GM12878 (cell line): ENCODE results near the gene DTX1. TPM values are rescaled to one million over a fixed set of nuclear protein-coding genes. Genes with fewer than 3 reads are reported as not detected.

Experiments
- ATAC-seq: fragments of 200-7000 bp; cut with Tn5 transposase; 3 replicates; pipeline ENCODE4 v1.9.1; 2020; ENCODE audit warnings: mild to moderate bottlenecking, moderate library complexity
- BruUV-seq: library from RNA; stranded (reverse); fragments of 400-500 nt; replicated peaks from 2 replicates; lab custom pipeline; 2021; lab: Mats Ljungman, UMichigan
- CTCF ChIA-PET: fragments of 300-600 bp; sonication (Branson Sonifier 250); formaldehyde crosslinking; extraction: SDS; loops from one replicate; lab custom pipeline; 2021; ENCODE audit warnings: inconsistent platforms; lab: Yijun Ruan, JAX
- POLR2A ChIA-PET: fragments of 350-600 bp; formaldehyde crosslinking; extraction: SDS; loops from one replicate; lab custom pipeline; 2021; ENCODE audit warnings: inconsistent platforms; lab: Charles Lee
- RAD21 ChIA-PET: fragments of 300-600 bp; sonication (Branson Sonifier 250); formaldehyde crosslinking; loops from one replicate; lab custom pipeline; 2023; ENCODE audit warnings: antibody characterized with exemption; ENCODE audit not compliant: unreplicated experiment; lab: Charles Lee
- SMC1A ChIA-PET: fragments of 300-600 bp; sonication (Branson Sonifier 250); formaldehyde crosslinking; loops from one replicate; lab custom pipeline; 2023; ENCODE audit not compliant: unreplicated experiment, uncharacterized antibody; lab: Charles Lee
- DNase-seq: peaks from one replicate; pipeline ENCODE4 v3.0.0-alpha.2; 2011; ENCODE audit warnings: low read depth, low spot score
- FAIRE-seq: peaks from 3 replicates; lab custom pipeline; 2011; peaks lifted over from hg19 to GRCh38; lab: Jason Lieb, UNC
- H2AFZ ChIP-seq: 2 replicates; pipeline ENCODE4 v1.6.0; 2011; ENCODE audit warnings: low read depth, low read length, control low read depth; ENCODE audit not compliant: control insufficient read depth
- H3K27ac ChIP-seq: 2 replicates; pipeline ENCODE4 v1.5.1; 2011; ENCODE audit warnings: control low read depth; ENCODE audit not compliant: control insufficient read depth, insufficient read depth
- H3K27me3 ChIP-seq, 2 experiments: replicated peaks in 1 of 2; 2 replicates each; pipeline versions ENCODE4 v1.6.0 to v1.6.1; 2011; ENCODE audit warnings: low read length in 1 of 2; ENCODE audit not compliant: control insufficient read depth in 2 of 2, insufficient read depth in 2 of 2
- H3K36me3 ChIP-seq, 2 experiments: 2 replicates each; pipeline ENCODE4 v1.5.1; 2011; ENCODE audit warnings: low read length in 1 of 2; ENCODE audit not compliant: control insufficient read depth in 2 of 2, insufficient read depth in 2 of 2
- H3K4me1 ChIP-seq: 2 replicates; pipeline ENCODE4 v1.6.1; 2011; ENCODE audit warnings: mild to moderate bottlenecking, low read length, moderate library complexity, mixed read lengths; ENCODE audit not compliant: control insufficient read depth, insufficient read depth
- H3K4me2 ChIP-seq: 2 replicates; pipeline ENCODE4 v1.6.0; 2011; ENCODE audit warnings: control low read depth; ENCODE audit not compliant: control insufficient read depth, insufficient read depth
- H3K4me3 ChIP-seq: fragments of 200-600 bp; sonication (generic); 2 replicates; pipeline ENCODE4 v1.5.1; 2016
- H3K79me2 ChIP-seq: 2 replicates; pipeline ENCODE4 v1.6.0; 2011; ENCODE audit warnings: low read length; ENCODE audit not compliant: control insufficient read depth, insufficient read depth
- H3K9ac ChIP-seq: 2 replicates; pipeline ENCODE4 v1.8.0; 2011; ENCODE audit warnings: low read length, control low read depth, mixed read lengths; ENCODE audit not compliant: control insufficient read depth, insufficient read depth
- H3K9me3 ChIP-seq: replicated peaks from 3 replicates; pipeline ENCODE4 v1.5.1; 2011; ENCODE audit warnings: mild to moderate bottlenecking, low read length; ENCODE audit not compliant: control insufficient read depth, insufficient read depth
- H4K20me1 ChIP-seq: 2 replicates; pipeline ENCODE4 v1.6.0; 2011; ENCODE audit not compliant: control insufficient read depth, insufficient read depth
- ASH2L ChIP-seq: fragments of 300-600, 200-600 bp; sonication (generic); IDR thresholded peaks from 2 replicates; pipeline ENCODE4 v1.6.1; 2017; ENCODE audit warnings: low read depth, mild to moderate bottlenecking, borderline replicate concordance
- BMI1 ChIP-seq: fragments of 450-650 bp; IDR thresholded peaks from 2 replicates; pipeline ENCODE4 v1.6.1; 2016; ENCODE audit warnings: mild to moderate bottlenecking, moderate library complexity, borderline replicate concordance
- BRCA1 ChIP-seq: IDR thresholded peaks from 2 replicates; pipeline ENCODE4 v1.6.1; 2011; ENCODE audit warnings: low read depth, low read length, improper control_type of control experiment
- CREM ChIP-seq: IDR thresholded peaks from 2 replicates; pipeline ENCODE4 v1.6.1; 2014; ENCODE audit warnings: antibody characterized with exemption, low read depth
- CUX1 ChIP-seq: IDR thresholded peaks from 2 replicates; pipeline ENCODE4 v1.6.1; 2012; ENCODE audit warnings: improper control_type of control experiment, low read depth, low read length; ENCODE audit not compliant: insufficient replicate concordance
- E2F8 ChIP-seq: fragments of 450-650 bp; IDR thresholded peaks from 2 replicates; pipeline ENCODE4 v1.6.1; 2018; ENCODE audit warnings: mild to moderate bottlenecking, low read depth, moderate library complexity; ENCODE audit not compliant: partially characterized antibody
- EZH2 ChIP-seq: IDR thresholded peaks from 2 replicates; pipeline ENCODE4 v1.6.1; 2012; ENCODE audit warnings: low read depth, mild to moderate bottlenecking, control low read depth, inconsistent platforms, low read length, borderline replicate concordance; ENCODE audit not compliant: control insufficient read depth
- NR2C2 ChIP-seq: IDR thresholded peaks from 2 replicates; pipeline ENCODE4 v1.6.1; 2011; ENCODE audit warnings: borderline replicate concordance, low read depth; ENCODE audit not compliant: control insufficient read depth, insufficient read length
- PKNOX1 ChIP-seq: fragments of 450-650 bp; IDR thresholded peaks from 2 replicates; pipeline ENCODE4 v1.6.1; 2016; ENCODE audit warnings: mild to moderate bottlenecking
- POLR2A ChIP-seq: IDR thresholded peaks from 2 replicates; pipeline ENCODE4 v1.6.1; 2011; ENCODE audit warnings: low read depth, mild to moderate bottlenecking, low read length
- RCOR1 ChIP-seq: conservative IDR thresholded peaks from 2 replicates; pipeline ENCODE4 v1.6.1; 2012; ENCODE audit warnings: low read depth, low read length, improper control_type of control experiment
- SMAD5 ChIP-seq: IDR thresholded peaks from 2 replicates; pipeline ENCODE4 v1.6.1; 2016; ENCODE audit warnings: antibody characterized with exemption, low read depth
- SMARCA5 ChIP-seq: fragments of 450-650 bp; IDR thresholded peaks from 2 replicates; pipeline ENCODE4 v1.6.1; 2017; ENCODE audit warnings: mild to moderate bottlenecking
- TCF12 ChIP-seq: IDR thresholded peaks from 2 replicates; pipeline ENCODE4 v1.6.1; 2011; ENCODE audit warnings: low read depth, mild to moderate bottlenecking, low read length
- ZNF622 ChIP-seq: fragments of 450-650 bp; IDR thresholded peaks from 2 replicates; pipeline ENCODE4 v1.6.1; 2017; ENCODE audit warnings: mild to moderate bottlenecking, inconsistent platforms
- ZZZ3 ChIP-seq: IDR thresholded peaks from 2 replicates; pipeline ENCODE4 v1.6.1; 2011; ENCODE audit warnings: low read depth; ENCODE audit not compliant: control insufficient read depth, insufficient read length
- whole genome bisulfite sequencing: methylation state at CpG from one replicate; pipeline ENCODE4 v1.1.6; 2016; ENCODE audit warnings: low lambda C conversion rate; ENCODE audit not compliant: insufficient replicate concordance, insufficient coverage; ENCODE audit errors: missing lambda C conversion rate; 5-methylcytosine and 5-hydroxymethylcytosine counted together
- in situ Hi-C: fragments of 300-500 bp; cut with MboI; formaldehyde crosslinking; loops from 9 replicates; pipeline ENCODE4 v1.14.3; 2018; ENCODE audit warnings: mixed read lengths
- intact Hi-C: fragments of 100-400 bp; cut with micrococcal nuclease; formaldehyde crosslinking; loops from one replicate; pipeline ENCODE4 v1.14.2; 2022; ENCODE audit not compliant: unreplicated experiment
- polyA plus RNA-seq, 11 experiments: library from polyadenylated mRNA; depleted of rRNA in 4 of 11; unstranded in 6 of 11; stranded (reverse) in 5 of 11; fragments of >200 nt; fragmentation: Nextera tagmentation in 4 of 11; fragmentation: Illumina TruSeq in 1 of 11; extraction: Ambion mirVana in 4 of 11; extraction: Trizol in 1 of 11; gene quantifications; 1 replicate in 1 of 11; 2 replicates in 10 of 11; pipeline versions ENCODE4 v1.2.1 to v1.2.3, GENCODE V29; 2011 to 2016; ENCODE audit warnings: inconsistent platforms in 2 of 11, missing spikeins in 2 of 11, low read depth in 1 of 11
- total RNA-seq, 4 experiments: library from RNA; depleted of rRNA in 3 of 4; stranded (reverse); fragments of >200 nt in 3 of 4; fragmentation: Illumina TruSeq in 1 of 4; extraction: Trizol in 1 of 4; gene quantifications; 2 replicates each; pipeline versions ENCODE4 v1.2.1 to v1.2.3, GENCODE V29; 2013 to 2021

Gene DTX1
- total and polyA plus RNA-seq, 10 of the 15 experiments (the other 5 are each of a cell fraction or from before 2014, with no cell fraction given), result 0.09 to 2.8 (median 0.66) TPM

GRCh38 chr12:113106361-113106760 is 49.8 kb downstream of the DTX1 start:
- ChIA-PET POLR2A (no interaction called here), SMC1A (interaction anchor here (1.1 kb wide), 1 partner anchor 71 kb away, joined by 3 read pairs; no protein-coding TSS in a partner anchor), CTCF (interaction anchor here (1.1 to 1.7 kb wide), 4 partner anchors 24 to 69 kb away, joined by 3 to 6 read pairs (median 4); no protein-coding TSS in a partner anchor), RAD21 (interaction anchor here (0.8 kb wide), 1 partner anchor 25 kb away, joined by 3 read pairs; no protein-coding TSS in a partner anchor)
- no peak overlapping the region for H3K4me3 ChIP-seq
- H3K27ac ChIP-seq, result no peak overlapping the region
- no peaks in the 10 kb centered on the region for H4K20me1 ChIP-seq
- H2AFZ ChIP-seq, result no peak overlapping the region
- ATAC-seq, result no peak
- no peak overlapping the region for H3K9ac ChIP-seq
- H3K9me3 ChIP-seq, result no peaks in the 10 kb centered on the region
- H3K4me2 ChIP-seq, result no peak overlapping the region
- no TSS peak for BruUV-seq
- H3K36me3 ChIP-seq, result no peaks in the 10 kb centered on the region
- H3K27me3 ChIP-seq, result no peaks in the 10 kb centered on the region
- in situ Hi-C loops (no loop called here), intact Hi-C loops (loop anchor here (5.0 kb wide), 1 partner anchor 46 kb away; no protein-coding TSS in a partner anchor)
- no peak for DNase-seq
- 31% methylated on average over 1 of the region's 1 CpG for WGBS
- FAIRE-seq, result no peak
- H3K4me1 ChIP-seq, result peaks cover 5% of the 10 kb centered on the region; the same call in 1 of the 2 replicates
- H3K79me2 ChIP-seq, result no peaks in the 10 kb centered on the region
- TF ChIP-seq BRCA1 (no peak), E2F8 (no peak), ASH2L (no peak), PKNOX1 (no peak), SMARCA5 (no peak), CUX1 (no peak), SMAD5 (no peak), POLR2A (no peak), ZZZ3 (no peak), EZH2 (no peak), BMI1 (no peak), CREM (no peak), TCF12 (no peak), NR2C2 (no peak), RCOR1 (no peak), ZNF622 (no peak)
